ENCODE data around the gene TEX2.

TEX2 gene, protein sequence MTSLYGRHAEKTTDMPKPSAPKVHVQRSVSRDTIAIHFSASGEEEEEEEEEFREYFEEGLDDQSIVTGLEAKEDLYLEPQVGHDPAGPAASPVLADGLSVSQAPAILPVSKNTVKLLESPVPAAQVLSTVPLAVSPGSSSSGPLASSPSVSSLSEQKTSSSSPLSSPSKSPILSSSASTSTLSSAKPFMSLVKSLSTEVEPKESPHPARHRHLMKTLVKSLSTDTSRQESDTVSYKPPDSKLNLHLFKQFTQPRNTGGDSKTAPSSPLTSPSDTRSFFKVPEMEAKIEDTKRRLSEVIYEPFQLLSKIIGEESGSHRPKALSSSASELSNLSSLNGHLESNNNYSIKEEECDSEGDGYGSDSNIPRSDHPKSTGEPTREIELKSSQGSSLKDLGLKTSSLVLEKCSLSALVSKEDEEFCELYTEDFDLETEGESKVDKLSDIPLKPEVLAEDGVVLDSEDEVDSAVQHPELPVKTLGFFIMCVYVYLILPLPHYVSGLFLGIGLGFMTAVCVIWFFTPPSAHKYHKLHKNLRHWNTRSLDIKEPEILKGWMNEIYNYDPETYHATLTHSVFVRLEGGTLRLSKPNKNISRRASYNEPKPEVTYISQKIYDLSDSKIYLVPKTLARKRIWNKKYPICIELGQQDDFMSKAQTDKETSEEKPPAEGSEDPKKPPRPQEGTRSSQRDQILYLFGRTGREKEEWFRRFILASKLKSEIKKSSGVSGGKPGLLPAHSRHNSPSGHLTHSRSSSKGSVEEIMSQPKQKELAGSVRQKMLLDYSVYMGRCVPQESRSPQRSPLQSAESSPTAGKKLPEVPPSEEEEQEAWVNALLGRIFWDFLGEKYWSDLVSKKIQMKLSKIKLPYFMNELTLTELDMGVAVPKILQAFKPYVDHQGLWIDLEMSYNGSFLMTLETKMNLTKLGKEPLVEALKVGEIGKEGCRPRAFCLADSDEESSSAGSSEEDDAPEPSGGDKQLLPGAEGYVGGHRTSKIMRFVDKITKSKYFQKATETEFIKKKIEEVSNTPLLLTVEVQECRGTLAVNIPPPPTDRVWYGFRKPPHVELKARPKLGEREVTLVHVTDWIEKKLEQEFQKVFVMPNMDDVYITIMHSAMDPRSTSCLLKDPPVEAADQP

GRCh38 chr17:64263000-64263766 lies at the start of gene TEX2:
TSS of gene TEX2 (minus strand) at chr17:64263260. CDS start at chr17:64214217, 49,043 bp downstream.
- H3K4me3 ChIP-seq: peak within 1 kb of the TSS; percentile 79
- DNase-seq (ENCODE audit: low spot score in 2 of 2): peak; percentile 78 to 92
- H3K27me3 ChIP-seq (ENCODE audit: low read depth): no peaks in the 10 kb centered on the region
- H3K4me1 ChIP-seq: peaks cover 37% of the 10 kb centered on the region
- H3K9me3 ChIP-seq: no peaks in the 10 kb centered on the region
- in situ Hi-C loops (cut with MboI; ENCODE audit: low sequenced_read_pairs): loop anchor here (10.0 kb wide), 1 partner anchor 118 kb away; no protein-coding TSS in a partner anchor
- H3K36me3 ChIP-seq (replicated peaks): no peaks in the 10 kb centered on the region

DNA sequence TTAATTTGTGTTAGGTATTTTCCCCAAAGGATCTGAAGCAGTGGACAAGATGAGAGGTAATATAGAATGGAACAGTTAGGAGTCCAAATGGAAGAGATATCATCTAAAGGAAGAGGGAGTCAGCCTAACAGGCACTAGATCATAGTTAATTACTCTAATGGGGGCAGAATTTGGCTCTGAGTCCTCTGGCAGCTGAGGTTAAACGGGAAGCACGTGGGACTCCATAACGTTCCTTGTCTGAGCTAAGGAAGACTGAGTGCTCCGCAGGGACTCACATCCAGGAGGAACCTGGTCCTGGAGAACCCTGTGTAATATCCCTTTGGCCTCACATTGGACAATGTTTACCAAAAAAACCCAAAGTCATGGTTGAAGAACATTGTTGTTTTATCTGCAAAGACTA lies 46.6 kb upstream of the TEX2 start:
- no peaks in the 10 kb centered on the region for H3K36me3 ChIP-seq (replicated peaks)
- no peaks in the 10 kb centered on the region for H3K9me3 ChIP-seq
- H3K27me3 ChIP-seq (ENCODE audit: low read depth): no peaks in the 10 kb centered on the region
- H3K4me1 ChIP-seq: peaks cover 3% of the 10 kb centered on the region; the same call in 1 of the 2 replicates
- H3K4me3 ChIP-seq: no peak overlapping the region
- in situ Hi-C loops (cut with MboI; ENCODE audit: low sequenced_read_pairs): no loop called here
- no peak for DNase-seq (ENCODE audit: low spot score in 2 of 2)

DNA sequence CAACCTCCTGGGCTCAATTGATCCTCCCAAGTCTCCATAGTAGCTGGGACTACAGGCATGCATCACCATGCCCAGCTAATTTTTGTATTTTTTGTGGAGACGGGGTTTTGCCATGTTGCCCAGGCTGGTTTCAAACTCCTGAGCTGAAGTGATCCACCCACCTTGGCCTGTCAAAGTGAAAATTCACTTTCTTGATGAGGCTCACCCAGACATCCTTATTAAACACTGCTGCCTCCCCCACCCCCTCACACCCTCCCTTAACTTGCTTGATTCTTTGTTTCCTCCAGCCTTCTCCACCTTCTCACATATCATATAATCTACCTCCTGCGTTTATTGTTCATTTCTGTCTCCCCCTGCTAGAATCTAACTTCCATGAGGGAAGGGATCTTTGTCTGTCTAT lies 46.0 kb upstream of the TEX2 start:
- in situ Hi-C loops (cut with MboI; ENCODE audit: low sequenced_read_pairs): no loop called here
- DNase-seq (ENCODE audit: low spot score in 2 of 2): no peak
- Histone ChIP-seq H3K4me3 (no peak overlapping the region), H3K9me3 (no peaks in the 10 kb centered on the region), H3K4me1 (peaks cover 3% of the 10 kb centered on the region; the same call in 1 of the 2 replicates), H3K27me3 (ENCODE audit: low read depth) (no peaks in the 10 kb centered on the region), H3K36me3 (replicated peaks) (no peaks in the 10 kb centered on the region)

DNA sequence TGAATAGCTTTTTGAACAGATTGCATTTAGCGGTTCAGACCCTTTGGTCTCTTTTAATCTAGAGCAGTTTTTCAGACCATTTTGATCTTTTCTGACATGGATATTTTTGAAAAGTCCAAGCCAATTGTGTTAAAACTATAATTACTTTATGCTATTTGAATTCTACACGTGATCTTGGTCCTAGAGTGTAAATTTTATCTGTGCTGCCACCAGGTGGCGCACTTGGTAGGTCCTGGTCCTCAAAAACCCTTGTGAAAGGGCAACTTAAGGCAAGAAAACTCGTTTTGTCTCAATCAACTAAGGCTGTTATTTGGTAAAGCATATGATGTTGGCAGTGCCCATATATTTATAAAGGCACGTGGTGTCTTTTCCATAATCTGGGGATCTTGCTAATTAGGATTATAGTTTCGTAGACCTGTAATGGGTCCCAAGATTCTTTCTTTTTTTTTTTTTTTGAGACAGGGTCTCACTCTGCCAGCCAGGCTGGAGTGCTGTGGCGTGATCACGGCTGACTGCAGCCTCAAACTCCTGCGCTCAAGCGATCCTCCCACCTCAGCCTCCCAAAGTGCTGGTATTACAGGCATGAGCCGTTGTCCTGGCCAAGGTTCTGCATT lies 43.9 kb upstream of the TEX2 start:
- no peaks in the 10 kb centered on the region for H3K9me3 ChIP-seq
- no peak overlapping the region for H3K4me3 ChIP-seq
- peak; percentile 60 to 77 for DNase-seq (ENCODE audit: low spot score in 2 of 2)
- H3K36me3 ChIP-seq (replicated peaks): no peaks in the 10 kb centered on the region
- in situ Hi-C loops (cut with MboI; ENCODE audit: low sequenced_read_pairs): no loop called here
- peaks cover 3% of the 10 kb centered on the region; the same call in 1 of the 2 replicates for H3K4me1 ChIP-seq
- H3K27me3 ChIP-seq (ENCODE audit: low read depth): no peaks in the 10 kb centered on the region

DNA sequence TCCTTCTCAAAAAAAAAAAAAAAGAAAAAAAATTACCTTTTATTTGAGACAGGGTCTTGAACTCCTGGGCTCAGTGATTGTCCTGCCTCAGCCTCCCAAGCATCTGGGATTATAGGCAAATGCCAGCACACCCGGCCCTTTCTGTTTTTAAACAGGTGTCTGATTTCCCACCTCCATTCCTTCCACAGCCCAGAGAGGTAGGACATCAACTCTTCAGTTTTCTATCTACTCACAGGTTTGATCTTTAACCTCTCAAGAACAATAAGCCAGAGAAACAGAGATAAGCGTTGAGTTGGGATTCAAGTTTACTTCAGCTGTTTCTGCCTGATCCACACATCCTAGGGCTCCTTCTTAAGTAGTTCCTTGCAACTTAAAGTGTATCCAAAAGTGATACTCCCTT lies 41.5 kb upstream of the TEX2 start:
- in situ Hi-C loops (cut with MboI; ENCODE audit: low sequenced_read_pairs): no loop called here
- no peaks in the 10 kb centered on the region for H3K36me3 ChIP-seq (replicated peaks)
- peaks cover 3% of the 10 kb centered on the region; the same call in 1 of the 2 replicates for H3K4me1 ChIP-seq

DNA sequence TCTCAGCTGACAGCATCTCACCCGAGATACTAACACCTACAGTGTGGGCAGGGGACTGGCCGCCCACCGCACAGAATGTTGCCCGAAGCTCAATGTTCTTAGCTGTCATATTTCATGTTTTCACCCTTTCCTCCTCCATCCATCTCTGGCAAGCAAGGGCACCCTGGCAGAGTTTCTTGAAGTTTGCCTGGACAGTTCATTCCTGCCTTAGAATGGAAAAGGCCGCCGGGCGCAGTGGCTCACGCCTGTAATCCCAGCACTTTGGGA lies 37.6 kb upstream of the TEX2 start:
- Histone ChIP-seq H3K4me3 (no peak overlapping the region), H3K36me3 (replicated peaks) (no peaks in the 10 kb centered on the region), H3K4me1 (no peaks in the 10 kb centered on the region), H3K9me3 (no peaks in the 10 kb centered on the region), H3K27me3 (ENCODE audit: low read depth) (no peaks in the 10 kb centered on the region)
- DNase-seq (ENCODE audit: low spot score in 2 of 2): no peak
- in situ Hi-C loops (cut with MboI; ENCODE audit: low sequenced_read_pairs): no loop called here

More for the DNA sequence above, 41.5 kb upstream of the TEX2 start:
- no peaks in the 10 kb centered on the region for H3K27me3 ChIP-seq (ENCODE audit: low read depth)
- H3K9me3 ChIP-seq: no peaks in the 10 kb centered on the region
- no peak overlapping the region for H3K4me3 ChIP-seq
- DNase-seq (ENCODE audit: low spot score in 2 of 2): no peak

DNA sequence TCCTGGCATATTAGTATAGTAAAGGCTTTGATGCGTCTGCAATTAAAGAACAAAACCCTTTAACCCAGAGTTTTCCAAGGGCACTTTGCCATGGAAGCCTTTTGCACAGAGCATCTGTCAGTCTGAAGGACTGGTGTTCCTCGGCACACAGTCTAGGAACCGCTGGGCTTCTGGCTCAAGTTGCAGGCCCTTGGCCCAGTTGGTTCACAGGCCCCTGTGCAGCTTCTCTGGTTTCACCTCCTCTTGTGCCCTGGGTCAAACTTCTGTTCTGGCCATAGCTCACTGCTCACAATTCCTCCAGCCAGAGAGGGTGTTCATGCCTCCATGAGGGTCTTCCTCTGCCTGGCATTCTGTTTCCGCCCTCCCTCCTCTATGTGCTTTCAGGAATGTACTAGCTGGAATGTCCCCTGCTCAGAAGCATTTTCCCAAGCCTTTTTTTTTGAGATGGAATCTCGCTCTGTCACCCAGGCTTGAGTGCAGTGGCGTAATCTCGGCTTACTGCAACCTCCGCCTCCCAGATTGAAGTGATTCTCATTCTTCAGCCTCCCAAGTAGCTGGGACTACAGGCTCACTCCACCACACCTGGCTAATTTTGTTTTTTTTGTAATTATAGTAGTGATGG lies 34.5 kb upstream of the TEX2 start:
- H3K9me3 ChIP-seq: no peaks in the 10 kb centered on the region
- H3K4me1 ChIP-seq: no peaks in the 10 kb centered on the region
- no peak for DNase-seq (ENCODE audit: low spot score in 2 of 2)
- no peaks in the 10 kb centered on the region for H3K27me3 ChIP-seq (ENCODE audit: low read depth)
- in situ Hi-C loops (cut with MboI; ENCODE audit: low sequenced_read_pairs): loop anchor here (25.0 kb wide), 1 partner anchor 385 kb away; the partner anchor contains the start of genes CSHL1 and GH1
- no peaks in the 10 kb centered on the region for H3K36me3 ChIP-seq (replicated peaks)
- H3K4me3 ChIP-seq: no peak overlapping the region

- peaks cover 1% of the 10 kb centered on the region; the same call in 1 of the 2 replicates for H3K9me3 ChIP-seq
- H3K4me1 ChIP-seq: no peaks in the 10 kb centered on the region
- no peaks in the 10 kb centered on the region for H3K36me3 ChIP-seq (replicated peaks)
- in situ Hi-C loops (cut with MboI; ENCODE audit: low sequenced_read_pairs): loop anchor here (25.0 kb wide), 1 partner anchor 384 kb away; the partner anchor contains the start of genes CSHL1 and GH1
- no peak for DNase-seq (ENCODE audit: low spot score in 2 of 2)
- no peak overlapping the region for H3K4me3 ChIP-seq
- H3K27me3 ChIP-seq (ENCODE audit: low read depth): no peaks in the 10 kb centered on the region
Observed at GRCh38 chr17:64296246-64296645, 33.2 kb upstream of the TEX2 start.

DNA sequence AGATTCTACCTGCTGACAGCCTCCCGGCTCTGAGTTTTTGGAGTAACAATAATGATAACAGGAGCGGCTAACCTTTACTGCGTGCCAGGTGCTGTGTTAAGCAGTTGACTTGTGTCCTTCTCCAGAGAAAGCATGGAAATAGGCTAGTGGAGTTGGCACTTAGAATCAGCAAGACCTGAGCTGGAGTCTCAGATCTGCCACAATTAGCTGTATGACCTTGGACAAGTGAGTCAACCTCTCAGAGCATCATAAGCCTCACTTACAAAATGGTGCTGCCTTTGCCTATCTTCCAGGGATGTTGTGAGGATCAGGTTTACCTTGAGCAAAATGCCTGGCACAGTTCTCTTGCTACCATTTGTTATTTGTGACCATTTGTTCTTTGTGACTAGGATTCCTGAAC lies 32.1 kb upstream of the TEX2 start:
- Histone ChIP-seq H3K36me3 (replicated peaks) (no peaks in the 10 kb centered on the region), H3K27me3 (ENCODE audit: low read depth) (no peaks in the 10 kb centered on the region), H3K9me3 (peaks cover 6% of the 10 kb centered on the region; the same call in 1 of the 2 replicates), H3K4me3 (no peak overlapping the region), H3K4me1 (no peaks in the 10 kb centered on the region)
- in situ Hi-C loops (cut with MboI; ENCODE audit: low sequenced_read_pairs): loop anchor here (25.0 kb wide), 1 partner anchor 383 kb away; the partner anchor contains the start of genes CSHL1 and GH1
- DNase-seq (ENCODE audit: low spot score in 2 of 2): no peak

DNA sequence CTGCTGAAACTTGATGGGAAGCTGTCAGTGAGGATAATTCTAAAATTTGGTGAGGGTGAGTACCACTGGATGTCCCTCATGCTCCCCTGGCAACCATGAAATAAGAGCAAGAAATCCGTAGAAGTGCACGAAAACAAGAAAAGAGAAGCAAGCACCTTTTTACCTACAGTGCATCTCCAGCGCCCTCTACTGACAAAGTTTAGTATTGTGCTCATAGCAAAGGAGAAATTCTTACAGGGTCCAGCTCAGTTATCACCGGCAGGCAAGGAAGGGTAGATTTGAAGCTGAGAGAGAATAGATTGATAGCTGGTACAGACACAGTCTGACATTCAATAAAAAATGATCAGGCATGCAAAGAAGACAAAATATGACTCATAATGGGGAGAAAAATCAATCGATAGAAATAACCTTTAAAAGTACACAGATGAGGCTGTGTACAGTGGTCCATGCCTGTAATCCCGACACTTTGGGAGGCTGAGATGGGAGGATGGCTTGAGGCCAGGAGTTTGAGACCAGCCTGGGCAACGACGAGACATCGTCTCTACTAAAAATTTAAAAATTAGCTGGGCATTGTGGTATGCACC lies 28.3 kb upstream of the TEX2 start:
- no peaks in the 10 kb centered on the region for H3K36me3 ChIP-seq (replicated peaks)
- peak in 1 of 2 experiments; percentile 36 for DNase-seq (ENCODE audit: low spot score in 2 of 2)
- H3K4me3 ChIP-seq: no peak overlapping the region
- H3K4me1 ChIP-seq: no peaks in the 10 kb centered on the region
- no peaks in the 10 kb centered on the region for H3K27me3 ChIP-seq (ENCODE audit: low read depth)
- H3K9me3 ChIP-seq: peaks cover 9% of the 10 kb centered on the region; the same call in 1 of the 2 replicates
- in situ Hi-C loops (cut with MboI; ENCODE audit: low sequenced_read_pairs): loop anchor here (25.0 kb wide), 1 partner anchor 379 kb away; the partner anchor contains the start of genes CSHL1 and GH1

DNA sequence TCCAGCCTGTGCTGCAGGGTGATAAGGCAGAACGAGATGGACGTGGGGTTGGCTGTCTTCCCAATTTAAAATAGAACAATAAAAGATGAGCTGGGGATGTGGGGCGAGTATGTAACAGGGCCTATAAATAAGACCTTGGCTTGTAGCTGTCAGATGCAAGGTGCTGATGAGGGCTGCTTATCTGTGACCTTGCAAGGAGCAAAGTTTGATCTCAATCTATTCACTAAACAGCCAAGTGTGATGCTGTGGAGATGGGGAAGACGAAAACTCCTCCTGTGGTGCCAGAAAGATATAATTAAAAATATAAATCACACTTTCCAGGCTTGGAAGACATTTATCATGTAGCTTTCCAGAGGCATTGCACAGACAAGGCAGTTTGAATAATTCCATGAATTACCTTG lies 26.7 kb upstream of the TEX2 start:
- no peaks in the 10 kb centered on the region for H3K4me1 ChIP-seq
- H3K36me3 ChIP-seq (replicated peaks): no peaks in the 10 kb centered on the region
- in situ Hi-C loops (cut with MboI; ENCODE audit: low sequenced_read_pairs): loop anchor here (5.0 to 25.0 kb wide), 2 partner anchors 267 to 377 kb away; partner anchors contain the start of genes CSHL1, GH1 and ICAM2
- H3K27me3 ChIP-seq (ENCODE audit: low read depth): no peaks in the 10 kb centered on the region
- no peak overlapping the region for H3K4me3 ChIP-seq
- DNase-seq (ENCODE audit: low spot score in 2 of 2): no peak
- H3K9me3 ChIP-seq: peaks cover 9% of the 10 kb centered on the region; the same call in 1 of the 2 replicates

GRCh38 chr17:64282753-64283080 lies 19.7 kb upstream of the TEX2 start:
- no peak for DNase-seq (ENCODE audit: low spot score in 2 of 2)
- Histone ChIP-seq H3K27me3 (ENCODE audit: low read depth) (no peaks in the 10 kb centered on the region), H3K9me3 (no peaks in the 10 kb centered on the region), H3K4me1 (no peaks in the 10 kb centered on the region), H3K4me3 (no peak overlapping the region), H3K36me3 (replicated peaks) (no peaks in the 10 kb centered on the region)
- in situ Hi-C loops (cut with MboI; ENCODE audit: low sequenced_read_pairs): loop anchor here (25.0 kb wide), 1 partner anchor 370 kb away; the partner anchor contains the start of genes CSHL1 and GH1

Measured in HAP-1 (cell line).